Measurements from ENCODE around the gene ZNF451. TPM values are rescaled to one million over a fixed set of nuclear protein-coding genes. Genes with fewer than 3 reads are reported as not detected.

ZNF451 gene
- total RNA-seq, 6 donors from 2014 or later, result 39.7 to 117 (median 42.8) TPM

- WGBS, 2 donors, result 18 to 24% methylated on average over 19 of the region's 19 CpGs
- DNase-seq, result no peak
- Histone ChIP-seq H3K4me3 (peak overlapping the region; percentile 54 to 79 (median 72)), H3K27me3 (no peaks in the 10 kb centered on the region), H3K27ac (peak overlapping the region; percentile 78 to 92 (median 82)), H3K9me3 (no peaks in the 10 kb centered on the region), H3K4me1 (peaks cover 3 to 20% (median 7%) of the 10 kb centered on the region in 4 donors), H3K36me3 (no peaks in the 10 kb centered on the region)
- ATAC-seq (ENCODE audit: low FRiP score in 2 of 2), result peak in 1 of 2 donors; percentile 45
- TF ChIP-seq, protein P1, sequence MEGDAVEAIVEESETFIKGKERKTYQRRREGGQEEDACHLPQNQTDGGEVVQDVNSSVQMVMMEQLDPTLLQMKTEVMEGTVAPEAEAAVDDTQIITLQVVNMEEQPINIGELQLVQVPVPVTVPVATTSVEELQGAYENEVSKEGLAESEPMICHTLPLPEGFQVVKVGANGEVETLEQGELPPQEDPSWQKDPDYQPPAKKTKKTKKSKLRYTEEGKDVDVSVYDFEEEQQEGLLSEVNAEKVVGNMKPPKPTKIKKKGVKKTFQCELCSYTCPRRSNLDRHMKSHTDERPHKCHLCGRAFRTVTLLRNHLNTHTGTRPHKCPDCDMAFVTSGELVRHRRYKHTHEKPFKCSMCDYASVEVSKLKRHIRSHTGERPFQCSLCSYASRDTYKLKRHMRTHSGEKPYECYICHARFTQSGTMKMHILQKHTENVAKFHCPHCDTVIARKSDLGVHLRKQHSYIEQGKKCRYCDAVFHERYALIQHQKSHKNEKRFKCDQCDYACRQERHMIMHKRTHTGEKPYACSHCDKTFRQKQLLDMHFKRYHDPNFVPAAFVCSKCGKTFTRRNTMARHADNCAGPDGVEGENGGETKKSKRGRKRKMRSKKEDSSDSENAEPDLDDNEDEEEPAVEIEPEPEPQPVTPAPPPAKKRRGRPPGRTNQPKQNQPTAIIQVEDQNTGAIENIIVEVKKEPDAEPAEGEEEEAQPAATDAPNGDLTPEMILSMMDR (IDR thresholded peaks at IDR 0.05), result no peak
- TF ChIP-seq POLR2AphosphoS5 (IDR thresholded peaks at IDR 0.05), result no peak
- TF ChIP-seq EP300 (IDR thresholded peaks at IDR 0.05), result no peak
- TF ChIP-seq POLR2A (IDR thresholded peaks at IDR 0.05), result no peak
These were observed 83.3 kb downstream of the ZNF451 start for GRCh38 chr6:57173056-57173885.

- H3K27me3 ChIP-seq, result no peaks in the 10 kb centered on the region
- no peaks in the 10 kb centered on the region for H3K9me3 ChIP-seq
- H3K4me3 ChIP-seq, result peak overlapping the region in 3 of 4 donors; percentile 71 to 79 (median 73)
- TF ChIP-seq, protein P1 (IDR thresholded peaks at IDR 0.05), result no peak
- TF ChIP-seq EP300 (IDR thresholded peaks at IDR 0.05) (no peak), POLR2A (IDR thresholded peaks at IDR 0.05) (no peak), POLR2AphosphoS5 (IDR thresholded peaks at IDR 0.05) (no peak)
- H3K4me1 ChIP-seq, result peaks cover 6 to 20% (median 7%) of the 10 kb centered on the region in 4 donors
- 60 to 64% methylated on average over 5 of the region's 5 CpGs for WGBS, 2 donors
- DNase-seq (no peak), ATAC-seq (ENCODE audit: low FRiP score in 2 of 2) (peak in 1 of 2 donors; percentile 26)
- H3K27ac ChIP-seq, result peak overlapping the region; percentile 4 to 92 (median 31)
- H3K36me3 ChIP-seq, result no peaks in the 10 kb centered on the region
These were observed 84.0 kb downstream of the ZNF451 start for GRCh38 chr6:57173886-57174510.

DNA sequence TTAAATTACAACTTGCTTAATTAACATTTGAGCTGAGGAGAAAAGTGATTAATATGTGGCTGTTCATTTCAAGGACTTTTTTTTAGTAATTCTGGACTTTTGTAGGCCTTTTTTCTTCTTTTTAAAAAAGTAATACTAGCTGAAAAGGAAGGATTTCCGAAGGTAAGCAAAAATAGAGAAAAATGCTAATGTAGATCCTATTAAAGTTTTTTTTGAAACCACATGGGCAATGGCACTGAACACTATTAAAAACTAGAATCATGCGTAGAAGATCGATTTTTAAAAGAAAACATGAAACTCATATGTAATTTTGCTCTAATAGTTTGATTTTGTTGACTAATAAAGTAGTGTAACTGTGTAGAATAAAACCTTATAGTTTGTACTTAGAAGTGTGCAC is 84.5 kb downstream of the ZNF451 start:
- peak overlapping the region in 2 of 4 donors; percentile 4 to 38 for H3K27ac ChIP-seq
- 89 to 91% methylated on average over 3 of the region's 3 CpGs for WGBS, 2 donors

DNA sequence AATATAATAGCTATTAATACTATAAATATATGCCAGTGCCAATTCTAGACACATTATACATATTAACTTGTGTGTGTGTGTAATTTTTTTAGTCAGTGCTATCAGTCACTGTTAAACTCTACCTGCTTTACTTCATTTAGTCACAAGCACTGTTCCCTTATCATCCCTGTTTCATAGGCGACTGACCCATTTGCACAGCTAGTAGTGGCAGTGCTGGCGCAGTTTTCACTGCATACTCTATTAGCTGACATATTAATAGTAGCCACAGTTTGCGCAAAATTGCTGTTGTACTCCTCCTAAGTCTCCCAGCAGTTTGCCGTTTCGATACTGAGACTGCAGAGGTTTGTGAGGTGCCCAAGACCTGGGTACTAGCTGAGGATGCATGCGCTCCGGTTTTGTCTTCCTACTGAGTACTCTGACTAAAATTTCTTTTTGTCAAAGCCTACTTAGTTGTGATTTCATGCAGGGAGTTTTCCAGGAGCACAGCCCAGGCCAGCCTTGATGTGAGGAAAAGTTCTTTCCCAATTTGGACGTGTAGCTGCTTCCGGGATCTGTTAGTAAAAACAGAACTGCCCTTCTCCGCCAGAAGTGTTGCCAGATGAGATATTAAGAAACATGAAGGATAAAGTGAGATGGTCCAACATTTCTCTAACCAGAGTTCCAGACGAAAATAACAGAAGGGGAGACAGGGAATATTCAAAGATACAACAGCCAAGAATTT is 87.7 kb downstream of the ZNF451 start:
- Histone ChIP-seq H3K4me3 (no peak overlapping the region), H3K4me1 (peaks cover 0 to 10% (median 6%) of the 10 kb centered on the region in 4 donors), H3K27ac (peak overlapping the region in 3 of 4 donors; percentile 22 to 71 (median 59)), H3K9me3 (no peaks in the 10 kb centered on the region), H3K27me3 (no peaks in the 10 kb centered on the region), H3K36me3 (peaks cover 0 to 6% (median 0%) of the 10 kb centered on the region in 4 donors)
- 73 to 82% methylated on average over 11 of the region's 11 CpGs for WGBS, 2 donors
- ATAC-seq (ENCODE audit: low FRiP score in 2 of 2) (peak in 1 of 2 donors; percentile 77), DNase-seq (no peak)
- TF ChIP-seq POLR2AphosphoS5 (IDR thresholded peaks at IDR 0.05), result peak in 1 of 2 donors; percentile 23
- TF ChIP-seq, protein P1 (IDR thresholded peaks at IDR 0.05), result no peak

More for the DNA sequence above, 84.5 kb downstream of the ZNF451 start:
- DNase-seq, result no peak
- ATAC-seq (ENCODE audit: low FRiP score in 2 of 2), result no peak
- Histone ChIP-seq H3K27me3 (no peaks in the 10 kb centered on the region), H3K36me3 (no peaks in the 10 kb centered on the region), H3K9me3 (no peaks in the 10 kb centered on the region), H3K4me3 (no peak overlapping the region), H3K4me1 (peaks cover 6 to 20% (median 8%) of the 10 kb centered on the region in 4 donors)
- TF ChIP-seq, protein P1 (IDR thresholded peaks at IDR 0.05), result no peak
- no peak for TF ChIP-seq POLR2AphosphoS5 (IDR thresholded peaks at IDR 0.05)
- no peak for TF ChIP-seq POLR2A (IDR thresholded peaks at IDR 0.05)
- no peak for TF ChIP-seq EP300 (IDR thresholded peaks at IDR 0.05)

Measured in upper lobe of left lung (tissue), 6 donors.